Measurements from ENCODE around the gene TMEM190. TPM values are rescaled to one million over a fixed set of nuclear protein-coding genes. Genes with fewer than 3 reads are reported as not detected.
A peak's percentile ranks its signal among the peaks of the same experiment; 100 is the strongest.

Gene TMEM190
- total and polyA plus RNA-seq, 9 of the 15 experiments (the other 6 are each of a cell fraction or from before 2014, with no cell fraction given), result not detected

DNA sequence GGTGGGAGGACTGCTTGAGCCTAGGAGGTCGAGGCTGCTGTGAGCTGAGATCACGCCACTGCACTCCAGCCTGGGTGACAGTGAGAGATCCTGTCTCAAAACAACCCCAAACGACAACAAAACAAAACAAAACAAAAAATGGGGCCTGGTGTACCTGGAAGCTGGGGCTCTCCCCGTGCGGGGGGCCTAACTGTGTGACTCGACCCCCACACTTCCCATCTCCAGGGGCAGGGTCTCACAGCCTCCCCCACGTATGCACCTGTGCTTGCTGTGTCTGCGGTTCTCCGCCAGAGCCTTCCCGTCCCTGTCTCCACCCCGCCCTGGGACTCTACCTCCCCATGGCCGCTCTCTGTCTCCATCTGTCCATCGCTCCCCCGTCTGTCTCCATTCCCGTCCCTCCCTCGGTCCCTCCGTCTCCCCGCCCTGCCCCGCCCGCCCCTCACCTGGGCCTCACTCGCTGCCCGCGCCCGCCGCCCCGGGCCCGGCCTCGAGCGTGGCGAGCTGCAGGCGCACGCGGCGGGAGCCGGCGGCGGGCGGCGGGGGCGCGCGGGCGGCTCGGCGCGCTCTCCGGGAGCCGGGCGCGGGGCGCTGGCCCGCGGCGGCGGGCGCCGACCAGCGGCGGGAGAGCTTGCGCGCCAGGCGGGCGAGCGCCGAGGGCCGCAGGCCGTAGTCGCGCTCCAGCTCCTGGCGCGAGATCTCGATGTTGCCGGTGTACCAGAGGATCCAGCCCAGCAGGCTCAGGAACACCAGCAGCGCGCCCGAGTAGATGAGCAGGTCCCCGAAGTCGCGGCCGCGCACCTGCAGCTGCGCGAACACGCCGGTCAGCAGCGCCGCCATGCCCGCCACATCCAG, 6.9 kb downstream of the TMEM190 start (continued):
- TF ChIP-seq THAP7 (CRISPR knock-in tag; IDR thresholded peaks at IDR 0.05) (no peak), PCBP2 (IDR thresholded peaks at IDR 0.05; ENCODE audit: low read depth, low read length, poor library complexity, severe bottlenecking) (no peak), ZKSCAN8 (CRISPR knock-in tag; IDR thresholded peaks at IDR 0.05) (no peak), RUNX1 (IDR thresholded peaks at IDR 0.05; ENCODE audit: low read depth) (no peak), DPF2 (IDR thresholded peaks at IDR 0.05) (peak; percentile 32; the same call in 1 of the 2 replicates), ZNF695 (CRISPR knock-in tag; IDR thresholded peaks at IDR 0.05) (no peak), ZNF263 (CRISPR knock-in tag; IDR thresholded peaks at IDR 0.05; ENCODE audit: borderline replicate concordance) (peak; percentile 31; the same call in 1 of the 2 replicates), MEF2A (IDR thresholded peaks at IDR 0.05; ENCODE audit: control insufficient read depth, low read depth, low read length) (no peak), ASH1L (IDR thresholded peaks at IDR 0.05; ENCODE audit: borderline replicate concordance, low read depth, partially characterized antibody) (no peak), GATAD2B (IDR thresholded peaks at IDR 0.05; ENCODE audit: borderline replicate concordance) (no peak), MTA2 (IDR thresholded peaks at IDR 0.05; ENCODE audit: low read depth) (no peak), NFRKB (IDR thresholded peaks at IDR 0.05; ENCODE audit: low read depth) (no peak), ETV1 (tag; conservative IDR thresholded peaks at IDR 0.05; ENCODE audit: low read depth) (no peak), IRF9 (tag; IDR thresholded peaks at IDR 0.05) (no peak), POLR3G (IDR thresholded peaks at IDR 0.05; ENCODE audit: extremely low read depth, insufficient read length, insufficient replicate concordance) (no peak), DACH1 (IDR thresholded peaks at IDR 0.05; ENCODE audit: partially characterized antibody) (no peak), NFE2L1 (tag; IDR thresholded peaks at IDR 0.05; ENCODE audit: borderline replicate concordance, low read depth) (no peak), ZNF311 (CRISPR knock-in tag; IDR thresholded peaks at IDR 0.05) (no peak)
- TF ChIP-seq, protein P1, sequence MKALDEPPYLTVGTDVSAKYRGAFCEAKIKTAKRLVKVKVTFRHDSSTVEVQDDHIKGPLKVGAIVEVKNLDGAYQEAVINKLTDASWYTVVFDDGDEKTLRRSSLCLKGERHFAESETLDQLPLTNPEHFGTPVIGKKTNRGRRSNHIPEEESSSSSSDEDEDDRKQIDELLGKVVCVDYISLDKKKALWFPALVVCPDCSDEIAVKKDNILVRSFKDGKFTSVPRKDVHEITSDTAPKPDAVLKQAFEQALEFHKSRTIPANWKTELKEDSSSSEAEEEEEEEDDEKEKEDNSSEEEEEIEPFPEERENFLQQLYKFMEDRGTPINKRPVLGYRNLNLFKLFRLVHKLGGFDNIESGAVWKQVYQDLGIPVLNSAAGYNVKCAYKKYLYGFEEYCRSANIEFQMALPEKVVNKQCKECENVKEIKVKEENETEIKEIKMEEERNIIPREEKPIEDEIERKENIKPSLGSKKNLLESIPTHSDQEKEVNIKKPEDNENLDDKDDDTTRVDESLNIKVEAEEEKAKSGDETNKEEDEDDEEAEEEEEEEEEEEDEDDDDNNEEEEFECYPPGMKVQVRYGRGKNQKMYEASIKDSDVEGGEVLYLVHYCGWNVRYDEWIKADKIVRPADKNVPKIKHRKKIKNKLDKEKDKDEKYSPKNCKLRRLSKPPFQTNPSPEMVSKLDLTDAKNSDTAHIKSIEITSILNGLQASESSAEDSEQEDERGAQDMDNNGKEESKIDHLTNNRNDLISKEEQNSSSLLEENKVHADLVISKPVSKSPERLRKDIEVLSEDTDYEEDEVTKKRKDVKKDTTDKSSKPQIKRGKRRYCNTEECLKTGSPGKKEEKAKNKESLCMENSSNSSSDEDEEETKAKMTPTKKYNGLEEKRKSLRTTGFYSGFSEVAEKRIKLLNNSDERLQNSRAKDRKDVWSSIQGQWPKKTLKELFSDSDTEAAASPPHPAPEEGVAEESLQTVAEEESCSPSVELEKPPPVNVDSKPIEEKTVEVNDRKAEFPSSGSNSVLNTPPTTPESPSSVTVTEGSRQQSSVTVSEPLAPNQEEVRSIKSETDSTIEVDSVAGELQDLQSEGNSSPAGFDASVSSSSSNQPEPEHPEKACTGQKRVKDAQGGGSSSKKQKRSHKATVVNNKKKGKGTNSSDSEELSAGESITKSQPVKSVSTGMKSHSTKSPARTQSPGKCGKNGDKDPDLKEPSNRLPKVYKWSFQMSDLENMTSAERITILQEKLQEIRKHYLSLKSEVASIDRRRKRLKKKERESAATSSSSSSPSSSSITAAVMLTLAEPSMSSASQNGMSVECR (CRISPR knock-in tag; IDR thresholded peaks at IDR 0.05), result no peak; the same call in 1 of the 2 replicates
- TF ChIP-seq, protein P2, sequence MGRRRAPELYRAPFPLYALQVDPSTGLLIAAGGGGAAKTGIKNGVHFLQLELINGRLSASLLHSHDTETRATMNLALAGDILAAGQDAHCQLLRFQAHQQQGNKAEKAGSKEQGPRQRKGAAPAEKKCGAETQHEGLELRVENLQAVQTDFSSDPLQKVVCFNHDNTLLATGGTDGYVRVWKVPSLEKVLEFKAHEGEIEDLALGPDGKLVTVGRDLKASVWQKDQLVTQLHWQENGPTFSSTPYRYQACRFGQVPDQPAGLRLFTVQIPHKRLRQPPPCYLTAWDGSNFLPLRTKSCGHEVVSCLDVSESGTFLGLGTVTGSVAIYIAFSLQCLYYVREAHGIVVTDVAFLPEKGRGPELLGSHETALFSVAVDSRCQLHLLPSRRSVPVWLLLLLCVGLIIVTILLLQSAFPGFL (CRISPR knock-in tag; IDR thresholded peaks at IDR 0.05), result no peak

All from K562 (cell line).